GM10266 (cell line): Measurements from ENCODE around the gene LARGE1.

ENCODE experiments used
- DNase-seq: peaks from one replicate; pipeline ENCODE4 v3.0.0; 2012; ENCODE audit errors: extremely low spot score
- CTCF ChIP-seq: IDR thresholded peaks from 2 replicates; pipeline ENCODE4 v1.5.1; 2012; ENCODE audit warnings: mild to moderate bottlenecking, low read depth; ENCODE audit not compliant: control insufficient read depth, insufficient read depth; ENCODE audit errors: missing control alignments

The LARGE1 gene

GRCh38 chr22:33888821-33889220, 31.5 kb downstream of the LARGE1 start:
- DNase-seq: no peak
- TF ChIP-seq CTCF: no peak

GRCh38 chr22:33887173-33887572, 33.1 kb downstream of the LARGE1 start:
- no peak for TF ChIP-seq CTCF

GRCh38 chr22:33886696-33887095, 33.6 kb downstream of the LARGE1 start:
- no peak for DNase-seq
- TF ChIP-seq CTCF: no peak

More at GRCh38 chr22:33887173-33887572, 33.1 kb downstream of the LARGE1 start:
- no peak for DNase-seq

GRCh38 chr22:33884829-33885228, 35.4 kb downstream of the LARGE1 start:
- no peak for DNase-seq
- no peak for TF ChIP-seq CTCF

GRCh38 chr22:33883961-33884808, 36.1 kb downstream of the LARGE1 start:
- DNase-seq: no peak

GRCh38 chr22:33883561-33883960, 36.7 kb downstream of the LARGE1 start:
- DNase-seq: no peak
- TF ChIP-seq CTCF: no peak

More at GRCh38 chr22:33883961-33884808, 36.1 kb downstream of the LARGE1 start:
- TF ChIP-seq CTCF: no peak

- DNase-seq: no peak
- no peak for TF ChIP-seq CTCF
Observed at GRCh38 chr22:33882991-33883390, 37.3 kb downstream of the LARGE1 start.
